DND-41 (cell line): ENCODE results near the gene ACOXL.

Source experiments
- ATAC-seq: fragments of 200-7000 bp; cut with Tn5 transposase; 3 replicates; pipeline ENCODE4 v1.9.1; 2021; ENCODE audit warnings: low read depth; ENCODE audit not compliant: insufficient read depth
- DNase-seq: peaks from one replicate; pipeline ENCODE4 v3.0.0-alpha.2; 2020
- H2AFZ ChIP-seq: 2 replicates; pipeline ENCODE4 v1.6.0; 2012; ENCODE audit warnings: low read depth, low read length
- H3K27ac ChIP-seq: 2 replicates; pipeline ENCODE4 v1.5.1; 2012; ENCODE audit warnings: low read length, inconsistent platforms
- H3K27me3 ChIP-seq: fragments of 200-600 bp; sonication (generic); 2 replicates; pipeline ENCODE4 v1.6.0; 2012; ENCODE audit warnings: low read length, mild to moderate bottlenecking, inconsistent platforms; ENCODE audit not compliant: insufficient read depth, poor library complexity
- H3K36me3 ChIP-seq: 2 replicates; pipeline ENCODE4 v1.5.1; 2012; ENCODE audit warnings: low read length, inconsistent platforms; ENCODE audit not compliant: insufficient read depth
- H3K4me1 ChIP-seq: 2 replicates; pipeline ENCODE4 v1.5.1; 2012; ENCODE audit warnings: mild to moderate bottlenecking, low read length; ENCODE audit not compliant: insufficient read depth
- H3K4me2 ChIP-seq: 2 replicates; pipeline ENCODE4 v1.6.0; 2012; ENCODE audit warnings: mild to moderate bottlenecking, moderate library complexity, low read length, inconsistent platforms; ENCODE audit not compliant: insufficient read depth
- H3K4me3 ChIP-seq, 2 experiments: fragments of 200-600 bp in 1 of 2; shearing (Covaris generic) in 1 of 2; 2 replicates each; pipeline ENCODE4 v1.5.1; 2012 to 2016; ENCODE audit warnings: inconsistent platforms in 2 of 2, low read length in 2 of 2, mild to moderate bottlenecking in 2 of 2, low read depth in 1 of 2, moderate library complexity in 1 of 2
- H3K79me2 ChIP-seq: 2 replicates; pipeline ENCODE4 v1.6.0; 2012; ENCODE audit warnings: low read length, inconsistent platforms; ENCODE audit not compliant: insufficient read depth
- H3K9ac ChIP-seq: 2 replicates; pipeline ENCODE4 v1.6.0; 2012; ENCODE audit warnings: low read depth, mild to moderate bottlenecking, inconsistent platforms, low read length, moderate library complexity
- H3K9me3 ChIP-seq: 2 replicates; pipeline ENCODE4 v1.5.1; 2012; ENCODE audit warnings: low read length, moderate library complexity, mild to moderate bottlenecking, inconsistent platforms; ENCODE audit not compliant: insufficient read depth, severe bottlenecking
- H4K20me1 ChIP-seq: 2 replicates; pipeline ENCODE4 v1.6.0; 2012; ENCODE audit warnings: low read length; ENCODE audit not compliant: insufficient read depth
- EZH2 ChIP-seq: IDR thresholded peaks from 3 replicates; pipeline ENCODE4 v1.6.1; 2012; ENCODE audit warnings: borderline replicate concordance, low read depth, mild to moderate bottlenecking, moderate library complexity, low read length, inconsistent platforms; ENCODE audit not compliant: severe bottlenecking
- TF ChIP-seq, protein P1 (sequence below): IDR thresholded peaks from 2 replicates; pipeline ENCODE4 v1.5.1; 2012; ENCODE audit warnings: borderline replicate concordance, low read length, moderate library complexity, mild to moderate bottlenecking; ENCODE audit not compliant: poor library complexity, severe bottlenecking; ENCODE audit errors: extremely low read depth

ACOXL gene

DNA sequence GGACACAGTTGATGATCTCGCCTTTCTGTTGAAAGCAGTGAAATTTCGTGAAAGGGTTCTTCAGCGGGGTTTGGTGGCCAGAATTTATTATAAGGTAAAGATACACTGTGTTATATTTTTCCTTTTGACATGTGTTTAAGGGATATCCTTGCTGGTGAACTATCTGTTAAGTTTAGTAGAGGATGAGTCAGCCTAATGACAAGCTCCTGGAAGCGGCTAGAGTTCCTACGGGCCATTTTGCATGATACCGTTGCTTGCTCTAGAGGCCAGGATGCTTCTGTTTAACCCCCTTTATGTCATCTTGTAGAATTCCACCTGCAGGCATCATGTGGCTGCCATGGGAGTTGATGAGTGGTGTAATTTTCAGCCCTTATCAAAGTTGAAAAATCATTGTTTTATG, 263.5 kb downstream of the ACOXL start:
- no peak overlapping the region for H3K27ac ChIP-seq
- no peaks in the 10 kb centered on the region for H3K27me3 ChIP-seq
- H3K4me1 ChIP-seq, result peaks cover 48% of the 10 kb centered on the region
- H4K20me1 ChIP-seq, result no peaks in the 10 kb centered on the region
- no peak for DNase-seq
- H3K79me2 ChIP-seq, result no peaks in the 10 kb centered on the region
- peaks cover 3% of the 10 kb centered on the region for H3K9me3 ChIP-seq
- H3K4me2 ChIP-seq, result no peak overlapping the region
- TF ChIP-seq EZH2, result no peak
- TF ChIP-seq, protein P1, sequence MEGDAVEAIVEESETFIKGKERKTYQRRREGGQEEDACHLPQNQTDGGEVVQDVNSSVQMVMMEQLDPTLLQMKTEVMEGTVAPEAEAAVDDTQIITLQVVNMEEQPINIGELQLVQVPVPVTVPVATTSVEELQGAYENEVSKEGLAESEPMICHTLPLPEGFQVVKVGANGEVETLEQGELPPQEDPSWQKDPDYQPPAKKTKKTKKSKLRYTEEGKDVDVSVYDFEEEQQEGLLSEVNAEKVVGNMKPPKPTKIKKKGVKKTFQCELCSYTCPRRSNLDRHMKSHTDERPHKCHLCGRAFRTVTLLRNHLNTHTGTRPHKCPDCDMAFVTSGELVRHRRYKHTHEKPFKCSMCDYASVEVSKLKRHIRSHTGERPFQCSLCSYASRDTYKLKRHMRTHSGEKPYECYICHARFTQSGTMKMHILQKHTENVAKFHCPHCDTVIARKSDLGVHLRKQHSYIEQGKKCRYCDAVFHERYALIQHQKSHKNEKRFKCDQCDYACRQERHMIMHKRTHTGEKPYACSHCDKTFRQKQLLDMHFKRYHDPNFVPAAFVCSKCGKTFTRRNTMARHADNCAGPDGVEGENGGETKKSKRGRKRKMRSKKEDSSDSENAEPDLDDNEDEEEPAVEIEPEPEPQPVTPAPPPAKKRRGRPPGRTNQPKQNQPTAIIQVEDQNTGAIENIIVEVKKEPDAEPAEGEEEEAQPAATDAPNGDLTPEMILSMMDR, result no peak
- no peak for ATAC-seq
- H3K4me3 ChIP-seq, result no peak overlapping the region
- H3K9ac ChIP-seq, result no peak overlapping the region
- no peaks in the 10 kb centered on the region for H3K36me3 ChIP-seq
- no peak overlapping the region for H2AFZ ChIP-seq

- Histone ChIP-seq H3K9ac (no peak overlapping the region), H3K9me3 (peaks cover 8% of the 10 kb centered on the region), H3K79me2 (no peaks in the 10 kb centered on the region), H3K4me2 (no peak overlapping the region), H3K36me3 (no peaks in the 10 kb centered on the region), H4K20me1 (no peaks in the 10 kb centered on the region), H3K27ac (no peak overlapping the region), H2AFZ (no peak overlapping the region), H3K4me1 (peaks cover 47% of the 10 kb centered on the region), H3K27me3 (no peaks in the 10 kb centered on the region), H3K4me3 (no peak overlapping the region)
- TF ChIP-seq EZH2, result no peak
- TF ChIP-seq, protein P1, result no peak
- DNase-seq (no peak), ATAC-seq (no peak)
Observed at GRCh38 chr2:110997331-110998045, 265.1 kb downstream of the ACOXL start.

- Histone ChIP-seq H3K27me3 (no peaks in the 10 kb centered on the region), H2AFZ (no peak overlapping the region), H3K9ac (no peak overlapping the region), H3K79me2 (no peaks in the 10 kb centered on the region), H4K20me1 (no peaks in the 10 kb centered on the region), H3K4me1 (peaks cover 38% of the 10 kb centered on the region), H3K36me3 (no peaks in the 10 kb centered on the region), H3K4me2 (no peak overlapping the region), H3K9me3 (peaks cover 8% of the 10 kb centered on the region), H3K27ac (no peak overlapping the region), H3K4me3 (no peak overlapping the region)
- DNase-seq (no peak), ATAC-seq (no peak)
- no peak for TF ChIP-seq EZH2
- TF ChIP-seq, protein P1, result no peak
Observed at GRCh38 chr2:110998311-110998710, 265.9 kb downstream of the ACOXL start.
